ENCODE data around the gene RAD51B.
"Not testable (repeated sequence)": the region's sequence is repeated elsewhere in the genome, so short reads cannot be mapped to it uniquely, and the experiment has no call there.

DNA sequence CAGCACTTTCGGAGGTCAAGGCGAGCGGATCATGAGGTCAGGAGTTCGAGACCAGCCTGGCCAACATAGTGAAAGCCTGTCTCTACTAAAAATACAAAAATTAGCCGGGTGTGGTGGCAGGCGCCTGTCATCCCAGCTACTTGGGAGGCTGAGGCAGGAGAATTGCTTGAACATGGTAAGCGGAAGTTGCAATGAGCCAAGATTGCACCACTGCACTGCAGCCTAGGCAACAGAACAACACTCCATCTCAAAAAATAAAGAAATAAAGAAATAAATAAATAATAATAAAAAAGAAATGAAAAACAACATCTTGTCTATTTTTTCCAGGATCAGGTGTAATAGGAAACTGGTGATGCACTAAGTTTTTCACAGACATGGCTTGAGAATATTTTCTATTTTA lies 168.6 kb downstream of the RAD51B start:
- TF ChIP-seq, protein P1, sequence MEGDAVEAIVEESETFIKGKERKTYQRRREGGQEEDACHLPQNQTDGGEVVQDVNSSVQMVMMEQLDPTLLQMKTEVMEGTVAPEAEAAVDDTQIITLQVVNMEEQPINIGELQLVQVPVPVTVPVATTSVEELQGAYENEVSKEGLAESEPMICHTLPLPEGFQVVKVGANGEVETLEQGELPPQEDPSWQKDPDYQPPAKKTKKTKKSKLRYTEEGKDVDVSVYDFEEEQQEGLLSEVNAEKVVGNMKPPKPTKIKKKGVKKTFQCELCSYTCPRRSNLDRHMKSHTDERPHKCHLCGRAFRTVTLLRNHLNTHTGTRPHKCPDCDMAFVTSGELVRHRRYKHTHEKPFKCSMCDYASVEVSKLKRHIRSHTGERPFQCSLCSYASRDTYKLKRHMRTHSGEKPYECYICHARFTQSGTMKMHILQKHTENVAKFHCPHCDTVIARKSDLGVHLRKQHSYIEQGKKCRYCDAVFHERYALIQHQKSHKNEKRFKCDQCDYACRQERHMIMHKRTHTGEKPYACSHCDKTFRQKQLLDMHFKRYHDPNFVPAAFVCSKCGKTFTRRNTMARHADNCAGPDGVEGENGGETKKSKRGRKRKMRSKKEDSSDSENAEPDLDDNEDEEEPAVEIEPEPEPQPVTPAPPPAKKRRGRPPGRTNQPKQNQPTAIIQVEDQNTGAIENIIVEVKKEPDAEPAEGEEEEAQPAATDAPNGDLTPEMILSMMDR (conservative IDR thresholded peaks at IDR 0.05) = not testable (repeated sequence)
- TF ChIP-seq EZH2 (IDR thresholded peaks at IDR 0.05; ENCODE audit: low read depth) = not testable (repeated sequence)
